AG09319 (cell line): ENCODE data around the gene CAPN5.

Source experiments
- DNase-seq: peaks from one replicate; pipeline ENCODE4 v3.0.0-alpha.2; 2010; ENCODE audit warnings: low read depth; ENCODE audit errors: extremely low read depth
- TF ChIP-seq, protein P1 (sequence below): IDR thresholded peaks from 2 replicates; pipeline ENCODE4 v1.5.1; 2011; ENCODE audit warnings: low read depth, mild to moderate bottlenecking, inconsistent platforms, low read length, moderate library complexity

Gene CAPN5

DNA sequence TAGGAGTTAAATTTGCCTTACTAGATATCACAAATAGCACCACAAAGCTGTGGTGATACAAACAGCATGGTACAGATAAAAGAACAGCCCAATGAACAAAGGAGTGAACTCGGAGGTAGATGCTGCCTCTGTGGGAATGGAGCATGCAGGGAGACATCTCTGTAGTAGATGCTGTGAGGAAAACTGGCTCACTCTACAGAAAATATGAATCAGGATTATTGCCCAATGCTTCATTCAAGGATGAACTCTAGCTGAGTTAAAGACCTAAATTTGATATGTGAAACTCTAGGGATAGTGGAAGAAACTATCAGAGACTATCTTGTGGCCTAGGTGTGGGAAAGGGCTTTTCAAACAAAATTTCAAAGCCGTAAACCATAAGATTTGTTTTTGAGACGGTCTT, 15.3 kb upstream of the CAPN5 start:
- no peak for DNase-seq
- TF ChIP-seq, protein P1, sequence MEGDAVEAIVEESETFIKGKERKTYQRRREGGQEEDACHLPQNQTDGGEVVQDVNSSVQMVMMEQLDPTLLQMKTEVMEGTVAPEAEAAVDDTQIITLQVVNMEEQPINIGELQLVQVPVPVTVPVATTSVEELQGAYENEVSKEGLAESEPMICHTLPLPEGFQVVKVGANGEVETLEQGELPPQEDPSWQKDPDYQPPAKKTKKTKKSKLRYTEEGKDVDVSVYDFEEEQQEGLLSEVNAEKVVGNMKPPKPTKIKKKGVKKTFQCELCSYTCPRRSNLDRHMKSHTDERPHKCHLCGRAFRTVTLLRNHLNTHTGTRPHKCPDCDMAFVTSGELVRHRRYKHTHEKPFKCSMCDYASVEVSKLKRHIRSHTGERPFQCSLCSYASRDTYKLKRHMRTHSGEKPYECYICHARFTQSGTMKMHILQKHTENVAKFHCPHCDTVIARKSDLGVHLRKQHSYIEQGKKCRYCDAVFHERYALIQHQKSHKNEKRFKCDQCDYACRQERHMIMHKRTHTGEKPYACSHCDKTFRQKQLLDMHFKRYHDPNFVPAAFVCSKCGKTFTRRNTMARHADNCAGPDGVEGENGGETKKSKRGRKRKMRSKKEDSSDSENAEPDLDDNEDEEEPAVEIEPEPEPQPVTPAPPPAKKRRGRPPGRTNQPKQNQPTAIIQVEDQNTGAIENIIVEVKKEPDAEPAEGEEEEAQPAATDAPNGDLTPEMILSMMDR, result no peak

DNA sequence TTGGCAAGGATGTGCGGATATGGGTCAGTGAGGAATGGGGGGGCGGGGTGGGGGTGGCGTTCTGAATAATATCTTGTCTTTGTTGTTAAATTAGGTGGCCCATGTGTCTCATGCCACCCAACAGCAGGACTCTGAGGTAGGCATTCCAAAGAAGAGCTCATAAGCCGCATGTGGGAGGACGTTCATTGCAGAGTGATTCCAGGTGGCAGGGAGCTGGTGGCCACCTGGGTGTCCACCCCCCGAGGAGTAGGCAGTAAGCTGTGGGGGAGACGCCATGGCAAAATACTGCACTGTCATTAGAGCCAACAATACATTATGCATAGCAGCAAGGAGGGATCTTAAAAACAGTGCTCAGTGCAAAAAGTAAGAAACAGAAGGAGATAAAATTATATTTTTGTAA, 14.3 kb upstream of the CAPN5 start:
- TF ChIP-seq, protein P1, result no peak
- DNase-seq, result no peak

DNA sequence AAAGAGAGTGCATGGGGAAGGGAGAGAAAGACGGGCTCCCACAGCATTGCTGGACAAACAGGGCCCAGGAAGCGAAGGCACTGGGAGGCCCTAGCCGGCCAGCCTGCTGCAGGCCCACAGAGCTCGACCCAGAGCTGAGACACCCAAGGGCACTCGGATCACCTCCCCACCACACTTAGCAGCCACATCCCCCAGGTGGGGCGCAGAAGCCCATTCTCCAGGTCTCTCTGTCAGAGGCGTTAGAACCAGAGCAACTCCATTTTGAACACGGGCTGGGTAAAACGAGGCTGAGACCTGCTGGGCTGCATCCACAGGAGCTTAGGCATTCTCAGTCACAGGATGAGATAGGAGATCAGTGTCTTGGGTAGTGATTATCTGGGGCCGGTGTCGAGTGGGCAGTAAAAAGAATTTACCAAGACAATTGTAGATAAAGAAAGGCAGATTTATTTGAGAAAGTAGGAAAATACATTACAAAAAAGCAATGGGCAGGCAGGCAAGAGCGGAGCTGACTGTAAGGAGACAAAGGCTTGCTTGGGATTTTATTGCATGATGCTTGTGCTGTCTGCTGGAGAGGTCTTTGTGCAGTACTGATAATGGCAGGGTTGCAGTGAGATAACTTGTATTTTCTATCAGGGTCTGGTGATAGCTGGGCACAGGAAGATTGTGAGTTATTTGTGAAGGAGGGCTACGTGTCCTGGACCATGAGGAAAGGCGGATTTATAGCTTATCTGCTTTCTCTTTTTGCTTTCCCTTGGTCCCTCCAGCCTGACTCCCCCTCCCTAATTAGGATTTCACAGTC, 13.4 kb upstream of the CAPN5 start:
- DNase-seq, result no peak
- TF ChIP-seq, protein P1, result no peak

DNA sequence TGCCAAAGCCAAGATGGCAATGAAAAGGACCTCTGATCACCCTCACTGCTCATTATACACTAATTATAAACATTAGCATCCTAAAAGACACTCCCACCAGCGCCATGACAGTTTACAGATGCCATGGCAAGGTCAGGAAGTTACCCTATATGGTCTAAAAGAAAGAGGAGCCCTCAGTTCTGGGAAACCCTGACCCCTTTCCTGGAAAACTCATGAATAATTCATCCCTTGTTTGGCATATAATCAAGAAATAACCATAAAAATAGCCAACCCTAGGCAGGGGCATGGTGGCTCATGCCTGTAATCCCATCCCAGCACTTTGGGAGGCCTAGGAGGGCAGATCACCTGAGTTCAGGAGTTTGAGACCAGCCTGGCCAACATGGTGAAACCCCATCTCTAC, 12.7 kb upstream of the CAPN5 start:
- DNase-seq, result no peak
- TF ChIP-seq, protein P1, result no peak

DNA sequence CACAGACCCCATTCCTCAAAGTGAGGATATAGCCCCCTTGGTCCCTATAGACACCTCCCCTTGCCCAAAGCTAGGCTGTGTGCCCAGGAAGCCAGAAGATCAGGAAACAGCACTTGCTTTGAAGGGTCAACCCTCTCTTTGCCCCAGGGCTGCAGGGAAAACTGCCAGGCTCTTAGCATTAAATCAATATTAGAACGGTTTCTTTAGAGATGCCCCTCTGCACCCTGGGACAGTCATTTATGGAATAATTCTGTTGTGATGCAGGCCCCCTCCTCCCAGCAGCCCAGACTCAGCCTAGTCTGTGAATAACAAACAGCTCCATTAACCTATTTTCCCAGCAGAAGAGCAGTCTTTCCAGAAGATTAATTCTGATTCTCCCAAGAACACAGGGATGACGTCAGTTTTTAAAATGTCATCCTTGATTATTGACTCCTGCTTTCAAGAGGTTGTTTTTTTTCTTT, 11.6 kb upstream of the CAPN5 start:
- TF ChIP-seq, protein P1, result no peak
- no peak for DNase-seq

DNA sequence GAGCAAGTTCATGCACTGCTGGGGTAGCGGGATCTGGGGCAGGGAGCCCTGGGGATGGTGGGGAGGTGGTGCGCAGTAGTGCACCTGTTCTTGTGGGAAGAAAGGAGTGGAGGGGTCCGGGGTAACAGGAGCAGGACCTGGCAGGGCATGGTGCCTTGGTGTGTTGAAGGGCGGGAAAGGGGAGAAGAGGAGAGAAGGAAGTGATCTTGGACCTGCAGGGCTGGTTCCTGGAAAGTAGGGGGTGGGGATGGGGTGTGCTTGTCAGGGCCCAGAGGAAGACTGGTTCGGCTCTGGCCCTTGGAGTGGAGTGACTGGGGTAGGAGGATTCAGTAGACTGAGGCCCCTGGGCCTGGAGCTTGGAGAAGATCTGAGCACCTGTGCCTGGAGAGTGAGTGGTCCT, 10.9 kb upstream of the CAPN5 start:
- TF ChIP-seq, protein P1, result no peak
- DNase-seq, result no peak

DNA sequence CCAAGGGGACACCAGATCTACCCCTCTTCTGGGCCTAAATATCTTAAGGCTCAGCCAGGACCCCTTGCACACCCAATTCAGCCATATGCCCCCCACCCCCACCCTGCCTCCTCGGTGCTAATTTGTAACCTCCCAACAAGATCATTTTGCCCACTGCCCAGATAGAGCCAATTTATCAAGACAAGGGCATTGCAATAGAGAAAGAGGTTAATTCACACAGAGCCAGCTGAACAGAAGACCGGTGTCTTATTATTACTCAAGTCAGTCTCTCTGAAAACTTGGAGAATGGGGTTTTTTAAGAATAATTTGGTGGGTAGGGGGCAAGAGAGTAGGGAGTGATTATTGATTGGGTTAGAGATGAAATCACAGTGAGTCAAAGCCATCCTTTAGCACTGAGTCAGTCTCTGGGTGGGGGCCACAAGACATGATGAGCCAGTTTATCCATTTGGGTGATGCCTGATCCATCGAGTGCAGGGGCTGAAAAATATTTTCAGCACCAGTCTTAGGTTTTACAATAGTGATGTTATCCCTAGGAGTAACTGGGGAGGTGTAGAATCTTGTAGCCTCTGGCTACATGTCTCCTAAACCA, 9.9 kb upstream of the CAPN5 start:
- TF ChIP-seq, protein P1, result no peak

More for the DNA sequence above, 9.9 kb upstream of the CAPN5 start:
- DNase-seq, result no peak
